Amniotic stem cell (primary cell): ENCODE data around the gene TTL.
A peak's percentile ranks its signal among the peaks of the same experiment; 100 is the strongest.
"Not testable (repeated sequence)": the region's sequence is repeated elsewhere in the genome, so short reads cannot be mapped to it uniquely, and the experiment has no call there.

ENCODE experiments used
- DNase-seq: peaks from one replicate; lab custom pipeline; 2025; lab: John Stamatoyannopoulos, UW

The TTL gene

DNA sequence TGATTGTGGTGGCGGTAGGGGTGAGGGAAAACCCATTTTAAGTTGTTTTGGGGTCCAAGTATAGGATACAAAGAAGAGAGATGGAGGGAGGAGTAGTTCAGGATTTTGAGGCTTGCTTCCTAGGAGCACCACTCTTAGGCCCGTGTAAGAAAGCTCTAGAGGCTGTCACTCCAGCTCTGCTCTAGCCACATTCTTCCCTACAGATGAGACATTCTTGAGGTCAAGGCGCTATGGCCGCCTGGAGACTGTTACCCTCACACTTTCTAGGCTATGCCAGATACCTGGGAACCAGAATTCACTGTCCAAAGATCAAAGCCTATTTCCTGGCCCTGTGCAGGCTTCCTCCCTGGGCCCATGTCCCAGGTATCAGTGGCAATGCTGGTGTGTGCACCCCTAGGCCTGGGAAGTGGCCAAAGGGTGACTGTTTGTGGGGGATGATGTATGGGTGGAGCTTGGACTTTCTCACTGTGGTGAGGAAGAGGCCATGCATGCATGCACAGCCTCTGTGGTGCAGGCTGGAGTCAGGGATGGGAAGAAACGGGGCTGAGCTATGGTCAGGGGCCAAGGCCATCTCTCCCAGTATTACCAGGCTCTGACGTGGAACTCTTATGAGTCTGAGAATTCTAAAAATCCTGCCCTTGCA is 7.0 kb upstream of the TTL start:
- no peak for DNase-seq

DNA sequence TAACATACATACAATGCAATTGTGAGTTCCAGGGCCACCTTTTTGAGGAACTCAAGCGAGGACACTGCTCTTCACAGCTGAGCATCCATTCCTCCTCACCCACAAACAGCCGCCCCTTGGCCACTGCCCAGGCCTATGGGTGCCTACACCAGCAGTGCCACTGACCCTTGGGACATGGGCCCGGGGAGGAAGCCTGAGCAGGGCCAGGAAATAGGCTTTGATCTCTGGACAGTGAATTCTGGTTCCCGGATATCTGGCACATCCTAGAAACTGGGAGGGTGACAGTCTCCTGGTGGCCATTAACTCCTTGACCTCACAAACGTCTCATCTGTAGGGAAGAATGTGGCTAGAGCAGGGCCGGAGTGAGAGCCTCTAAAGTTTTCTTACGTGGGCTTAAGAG is 5.5 kb upstream of the TTL start:
- no peak for DNase-seq

GRCh38 chr2:112480530-112481049 is 1.4 kb upstream of the TTL start:
- no peak for DNase-seq

GRCh38 chr2:112481050-112481527 is 867 bp upstream of the TTL start:
- DNase-seq: peak; percentile 51

DNA sequence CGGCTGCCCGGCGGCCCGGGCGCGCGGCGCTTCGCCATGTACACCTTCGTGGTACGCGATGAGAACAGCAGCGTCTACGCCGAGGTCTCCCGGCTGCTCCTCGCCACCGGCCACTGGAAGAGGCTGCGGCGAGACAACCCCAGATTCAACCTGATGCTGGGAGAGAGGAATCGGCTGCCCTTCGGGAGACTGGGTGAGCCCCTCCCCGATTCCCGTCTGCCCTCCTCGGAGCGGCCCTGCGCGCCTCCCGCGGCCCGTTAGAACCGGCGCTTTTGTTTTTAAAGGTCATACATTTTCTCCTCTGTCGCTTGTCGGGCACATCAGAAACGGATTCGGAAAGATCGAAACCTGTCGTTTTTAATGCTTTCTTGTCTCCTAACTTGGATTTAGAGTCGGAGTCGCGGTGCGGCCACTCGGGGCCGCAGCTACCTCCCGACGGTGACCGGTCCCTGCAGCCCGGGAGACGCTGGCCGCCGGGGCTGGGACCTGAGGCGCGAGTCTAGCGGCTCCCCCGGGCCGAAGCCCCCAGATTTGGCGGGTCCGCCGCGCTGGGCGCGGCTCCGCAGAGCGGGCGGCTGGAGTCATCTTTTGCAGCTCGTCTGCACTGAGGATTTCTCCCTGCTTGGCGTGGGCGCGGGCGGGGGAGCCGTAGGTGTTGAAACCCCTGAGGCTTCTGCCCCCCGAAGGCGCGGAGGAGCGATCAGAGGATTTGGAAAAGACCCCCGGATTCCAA is 519 bp downstream of the TTL start:
- no peak for DNase-seq

DNA sequence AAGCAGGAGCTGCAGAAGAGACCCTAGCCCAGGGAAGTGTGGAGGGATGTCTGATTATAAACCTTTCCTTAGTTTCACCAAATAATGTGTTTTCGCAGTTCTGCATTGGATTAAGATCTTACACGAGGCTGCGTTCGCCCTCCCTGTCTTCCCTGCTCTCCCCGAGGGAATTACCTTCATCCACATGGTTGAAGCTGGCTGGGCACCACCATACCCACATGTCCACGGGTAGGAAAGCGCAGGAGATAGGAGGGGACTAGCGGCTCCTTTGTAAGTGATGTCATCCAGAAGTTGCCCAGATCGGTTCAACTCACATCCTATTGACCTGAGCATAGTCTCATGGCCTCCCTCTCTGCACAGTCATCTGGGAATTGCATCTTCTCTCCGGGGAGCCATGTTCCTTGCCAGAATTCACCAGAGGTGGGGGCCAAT is 1.1 kb downstream of the TTL start:
- peak; percentile 39 for DNase-seq

DNA sequence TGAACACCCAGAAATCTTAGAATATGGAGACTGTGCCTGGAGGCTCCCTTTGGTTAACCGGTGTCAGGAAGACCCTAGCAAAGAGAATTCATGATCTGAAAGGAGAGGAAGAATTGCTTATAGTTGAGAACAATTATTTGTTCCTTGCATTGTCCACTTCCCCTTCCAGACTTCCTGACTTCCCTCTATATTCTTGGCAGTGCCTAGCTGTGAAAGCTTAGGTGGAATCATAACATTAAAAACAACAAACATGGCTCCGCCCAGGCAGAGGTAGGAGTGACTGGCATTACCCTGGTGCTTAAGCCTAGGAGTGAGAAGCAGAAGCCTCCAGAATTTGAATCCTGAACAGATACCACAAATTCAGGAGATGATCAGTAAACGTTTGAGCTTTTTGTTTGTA is 1.9 kb downstream of the TTL start:
- DNase-seq: no peak

DNA sequence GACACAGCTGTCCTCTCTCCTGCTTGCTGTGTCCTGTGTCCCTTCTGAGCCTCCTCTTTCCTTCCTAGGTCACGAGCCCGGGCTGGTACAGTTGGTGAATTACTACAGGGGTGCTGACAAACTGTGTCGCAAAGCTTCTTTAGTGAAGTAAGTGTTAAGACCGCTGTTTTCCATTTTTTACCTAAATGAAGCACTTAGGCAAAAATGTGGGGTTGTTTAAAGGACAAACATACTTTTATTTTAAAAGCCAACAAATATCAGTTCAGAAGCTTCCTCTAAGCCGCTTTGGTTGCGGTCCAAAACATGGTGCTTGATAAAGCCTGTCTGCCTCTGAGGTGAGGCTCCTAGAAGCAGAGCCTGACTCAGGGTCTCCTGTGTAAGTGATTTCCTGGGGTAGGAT is 3.9 kb downstream of the TTL start:
- no peak for DNase-seq

DNA sequence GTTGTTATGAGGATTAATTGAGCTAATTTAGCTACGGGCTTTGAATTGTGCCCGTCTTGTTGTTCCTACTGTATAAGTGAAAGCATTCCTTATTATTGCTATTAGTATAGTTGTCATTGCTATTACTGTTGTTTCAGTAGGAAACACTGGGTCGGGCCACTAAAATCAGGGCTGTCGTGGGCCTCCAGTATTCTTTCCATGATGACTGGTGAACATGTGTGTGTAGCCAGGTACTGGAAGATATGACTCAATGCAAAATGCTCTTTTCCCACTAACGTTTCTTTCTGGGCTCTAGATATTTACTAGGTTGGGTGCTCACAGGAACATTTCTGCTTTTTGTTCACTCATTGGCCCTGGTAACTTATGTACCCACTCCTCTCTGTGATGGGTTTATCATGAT is 4.9 kb downstream of the TTL start:
- no peak for DNase-seq

DNA sequence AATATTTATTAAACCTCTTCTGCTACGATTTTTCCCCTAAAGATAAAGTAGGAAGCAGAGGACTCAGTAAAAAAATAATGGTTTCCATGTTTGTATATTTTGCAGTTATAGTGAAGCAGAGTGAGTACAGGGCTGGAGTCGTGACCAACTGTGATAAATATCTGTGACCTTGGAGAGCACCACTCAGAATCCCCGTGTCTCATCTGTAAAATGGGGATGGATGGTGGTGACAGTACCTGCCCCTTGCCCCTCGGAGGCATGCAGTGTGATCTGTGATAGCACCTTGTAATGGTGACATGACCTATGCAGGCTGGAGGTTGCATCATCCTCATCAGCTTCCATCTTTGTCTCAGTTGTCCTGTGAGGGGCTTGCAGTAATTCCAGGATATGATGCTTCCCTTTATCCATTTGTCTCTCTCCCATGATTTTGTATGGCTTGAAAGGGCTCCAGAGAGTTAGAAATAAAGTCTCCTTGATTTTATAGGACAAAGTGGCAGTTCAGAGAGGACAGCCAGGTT is 5.5 kb downstream of the TTL start:
- no peak for DNase-seq

DNA sequence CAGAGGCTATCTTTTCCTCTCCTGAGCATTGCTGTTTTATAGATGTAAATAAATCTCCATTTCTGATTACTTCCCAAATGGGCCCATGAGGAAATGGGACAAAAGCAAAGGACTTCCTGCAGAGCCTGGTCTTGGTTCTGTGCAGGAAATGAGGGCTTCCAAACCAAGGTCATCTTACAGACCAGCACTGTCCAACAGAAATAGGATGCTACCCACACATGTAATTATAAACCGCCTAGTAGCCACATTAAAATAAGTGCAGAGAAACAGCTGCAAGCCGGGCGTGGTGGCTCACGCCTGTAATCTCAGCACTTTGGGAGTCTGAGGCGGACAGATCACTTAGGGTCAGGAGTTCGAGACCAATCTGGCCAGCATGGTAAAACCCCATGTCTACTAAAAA is 6.2 kb downstream of the TTL start:
- DNase-seq: no peak

DNA sequence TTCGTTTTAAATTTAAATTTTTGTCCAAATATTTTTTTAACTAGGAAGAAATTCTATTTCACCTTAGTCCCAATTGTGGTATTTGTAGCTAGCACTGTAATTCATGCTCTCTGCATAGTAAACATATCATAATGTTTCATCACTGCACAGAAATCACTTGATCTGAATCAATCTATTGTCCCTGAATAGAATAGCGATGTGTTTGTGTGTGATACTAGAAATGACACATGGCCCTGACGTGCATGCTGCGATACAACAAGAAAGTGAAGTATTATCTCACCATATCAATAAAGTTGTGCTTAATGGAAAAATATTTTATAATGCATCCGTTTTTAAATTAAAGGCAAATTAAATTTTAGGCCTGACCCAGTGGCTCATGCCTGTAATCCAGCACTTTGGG is 10.0 kb downstream of the TTL start:
- no peak for DNase-seq

DNA sequence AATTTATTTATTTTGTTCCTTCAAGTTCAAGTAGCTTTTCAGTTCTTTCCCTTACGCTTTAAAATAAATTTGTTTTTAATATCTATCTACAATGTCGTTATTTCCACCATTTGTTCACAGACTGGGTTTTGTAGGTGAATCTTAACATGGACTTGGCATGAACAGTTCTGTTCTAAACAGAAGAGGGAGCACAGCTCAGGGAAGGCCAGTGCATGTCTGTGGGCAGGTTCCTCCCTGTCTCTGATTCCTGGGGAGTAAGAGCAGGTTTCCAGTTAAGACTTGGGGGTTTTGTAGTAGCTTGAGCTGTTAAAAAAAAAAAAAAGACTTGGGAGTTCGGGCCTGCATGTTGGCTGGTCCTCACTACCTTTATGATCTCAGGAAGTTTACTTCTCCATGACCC is 11.1 kb downstream of the TTL start:
- DNase-seq: no peak

DNA sequence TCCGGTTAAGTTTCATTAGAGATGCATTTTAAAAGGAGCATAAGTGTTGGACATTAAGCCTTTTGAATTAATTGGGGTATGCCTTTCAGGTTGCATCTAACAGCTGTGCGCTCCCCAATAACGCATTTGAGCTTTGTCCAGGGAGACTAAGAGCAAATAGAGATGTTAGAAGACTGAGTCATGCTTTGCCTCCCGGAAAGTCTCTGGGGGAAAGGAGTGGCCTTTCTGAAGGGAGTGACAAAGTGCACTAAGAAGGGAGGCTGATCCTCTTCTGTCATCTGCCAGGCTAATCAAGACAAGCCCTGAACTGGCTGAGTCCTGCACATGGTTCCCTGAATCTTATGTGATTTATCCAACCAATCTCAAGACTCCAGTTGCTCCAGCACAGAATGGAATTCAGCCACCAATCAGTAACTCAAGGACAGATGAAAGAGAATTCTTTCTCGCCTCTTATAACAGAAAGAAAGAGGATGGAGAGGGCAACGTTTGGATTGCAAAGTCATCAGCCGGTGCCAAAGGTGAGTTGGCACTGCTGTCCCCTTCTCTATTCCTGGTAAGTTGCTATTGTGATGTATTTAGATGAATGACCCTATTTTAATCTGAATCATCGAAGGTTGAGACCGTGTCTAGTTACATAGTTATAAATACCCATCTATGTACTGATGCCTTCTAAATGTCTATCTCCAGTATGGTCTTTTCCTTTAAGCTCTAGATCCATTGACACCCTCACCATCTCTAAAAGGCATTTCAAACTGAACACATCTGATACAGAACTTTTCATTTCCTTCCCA is 12.1 kb downstream of the TTL start:
- DNase-seq: no peak

DNA sequence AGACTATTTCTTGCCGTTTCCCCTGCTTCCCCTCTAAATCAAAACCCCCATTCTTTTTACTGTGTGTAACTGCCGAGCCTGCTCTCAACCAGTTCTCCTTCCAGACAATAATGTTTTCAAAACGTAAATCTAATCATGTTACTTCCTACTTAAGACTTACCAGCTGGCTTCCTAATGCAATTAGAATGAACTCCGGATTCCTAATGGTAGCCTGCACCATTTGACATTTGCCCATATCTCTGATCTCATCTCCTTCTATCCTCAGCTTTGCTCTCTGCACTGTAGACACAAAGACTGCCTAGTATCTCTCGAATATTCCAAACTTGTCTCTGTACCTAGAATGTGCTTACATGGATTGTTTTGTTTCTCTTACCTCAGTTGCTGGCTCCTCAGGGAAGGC is 12.9 kb downstream of the TTL start:
- no peak for DNase-seq

- not testable (repeated sequence) for DNase-seq
Observed at GRCh38 chr2:112495878-112496277, 13.9 kb downstream of the TTL start.

DNA sequence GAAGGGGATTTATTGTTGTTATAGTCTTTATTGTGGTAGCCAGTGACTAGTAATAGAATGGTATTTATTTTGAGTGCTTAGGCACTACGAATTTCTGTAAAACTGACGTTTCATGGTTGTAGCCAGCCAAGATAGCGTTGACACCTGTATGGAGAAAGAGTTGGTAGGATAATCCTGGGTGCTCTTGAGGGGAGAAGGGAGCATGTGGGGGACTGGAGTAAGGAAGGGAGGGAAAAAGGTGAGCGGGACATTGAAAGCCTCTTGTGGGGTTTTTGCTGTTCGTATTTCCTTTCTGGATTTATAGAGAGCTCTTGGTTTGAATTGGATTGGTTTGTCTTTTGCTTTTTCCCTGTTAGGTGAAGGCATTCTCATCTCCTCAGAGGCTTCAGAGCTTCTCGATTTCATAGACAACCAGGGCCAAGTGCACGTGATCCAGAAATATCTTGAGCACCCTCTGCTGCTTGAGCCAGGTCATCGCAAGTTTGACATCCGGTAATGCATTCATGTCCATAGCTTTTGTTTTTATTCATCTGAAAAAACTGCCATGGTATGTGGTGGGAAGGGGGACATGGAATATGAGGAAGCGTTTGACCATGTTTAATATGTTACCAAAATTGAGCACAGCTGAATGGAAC is 19.0 kb downstream of the TTL start:
- not testable (repeated sequence) for DNase-seq

GRCh38 chr2:112509239-112509998 is 27.5 kb downstream of the TTL start:
- not testable (repeated sequence) for DNase-seq

GRCh38 chr2:112516801-112517200 is 34.8 kb downstream of the TTL start:
- no peak for DNase-seq

DNA sequence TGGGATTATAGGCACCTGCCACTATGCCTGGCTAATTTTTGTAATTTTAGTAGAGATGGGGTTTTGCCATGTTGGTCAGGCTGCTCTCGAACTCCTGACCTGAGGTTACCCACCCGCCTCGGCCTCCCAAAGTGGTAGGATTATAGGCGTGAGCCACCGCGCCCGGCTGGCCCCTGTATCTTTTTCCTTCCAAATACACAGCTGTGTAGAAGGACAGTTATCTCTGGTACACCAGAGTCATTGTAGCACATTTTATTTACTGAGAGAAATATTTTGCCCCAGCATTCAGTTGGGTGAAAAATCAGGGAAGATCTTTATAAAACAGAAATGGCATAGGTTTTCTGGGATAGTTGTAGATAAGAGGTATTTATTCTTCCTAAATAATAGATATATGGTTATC is 36.9 kb downstream of the TTL start:
- no peak for DNase-seq

DNA sequence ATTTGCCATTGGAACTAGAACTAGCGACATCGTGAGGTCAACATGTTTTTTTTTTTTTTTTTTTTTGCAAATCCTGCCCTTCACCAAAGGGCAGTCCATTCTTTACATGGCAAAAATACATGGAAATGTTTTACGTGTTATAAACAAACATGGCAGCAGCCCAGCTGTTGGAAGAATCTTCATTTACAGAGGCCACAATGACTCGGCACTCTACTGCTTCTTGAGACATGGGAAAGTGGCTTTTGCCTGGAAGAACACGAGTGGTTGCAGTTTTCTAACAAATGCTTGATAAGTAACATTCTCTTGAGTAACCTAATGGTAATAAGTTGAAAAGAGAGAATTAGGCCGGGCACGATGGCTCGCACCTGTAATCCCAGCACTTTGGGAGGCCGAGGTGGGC is 37.5 kb downstream of the TTL start:
- no peak for DNase-seq
